HL-60 (cell line): ENCODE measurements around the gene DACT2.

Source experiments
- DNase-seq, 2 experiments: peaks; one replicate each; pipeline ENCODE4 v3.0.0-alpha.2; 2010 to 2020; ENCODE audit warnings: low read depth in 1 of 2, low spot score in 1 of 2
- H3K27ac ChIP-seq: fragments of 250-450 bp; sonication (Bioruptor Pico); replicated peaks from 2 replicates; pipeline ENCODE4 v1.5.1; 2020; ENCODE audit warnings: mild to moderate bottlenecking, moderate library complexity
- H3K27me3 ChIP-seq: fragments of 250-450 bp; sonication (Bioruptor Pico); 2 replicates; pipeline ENCODE4 v1.5.1; 2021; ENCODE audit warnings: mild to moderate bottlenecking, moderate library complexity; ENCODE audit not compliant: insufficient read depth, poor library complexity, severe bottlenecking
- H3K4me3 ChIP-seq: replicated peaks from 2 replicates; pipeline ENCODE4 v1.5.1; 2011; ENCODE audit warnings: mild to moderate bottlenecking, control low read depth, low read length; ENCODE audit not compliant: insufficient read depth
- GABPA ChIP-seq: IDR thresholded peaks from 2 replicates; pipeline ENCODE4 v1.6.1; 2012; ENCODE audit warnings: low read depth
- POLR2AphosphoS5 ChIP-seq: IDR thresholded peaks from 2 replicates; pipeline ENCODE4 v1.6.1; 2012; ENCODE audit warnings: low read depth
- REST ChIP-seq: IDR thresholded peaks from 2 replicates; pipeline ENCODE4 v1.6.1; 2012; ENCODE audit warnings: low read depth; ENCODE audit not compliant: insufficient replicate concordance
- SPI1 ChIP-seq: IDR thresholded peaks from 2 replicates; pipeline ENCODE4 v1.6.1; 2012; ENCODE audit warnings: low read depth, mild to moderate bottlenecking, borderline replicate concordance
- TF ChIP-seq, protein P1 (sequence below): IDR thresholded peaks from one replicate; pipeline ENCODE4 v1.5.1; 2011; ENCODE audit warnings: low read length, control low read depth, inconsistent platforms; ENCODE audit not compliant: insufficient read depth

The DACT2 gene

GRCh38 chr6:168311410-168312124 is 8.0 kb downstream of the DACT2 start:
- no peak overlapping the region for H3K27ac ChIP-seq
- no peak for DNase-seq

DNA sequence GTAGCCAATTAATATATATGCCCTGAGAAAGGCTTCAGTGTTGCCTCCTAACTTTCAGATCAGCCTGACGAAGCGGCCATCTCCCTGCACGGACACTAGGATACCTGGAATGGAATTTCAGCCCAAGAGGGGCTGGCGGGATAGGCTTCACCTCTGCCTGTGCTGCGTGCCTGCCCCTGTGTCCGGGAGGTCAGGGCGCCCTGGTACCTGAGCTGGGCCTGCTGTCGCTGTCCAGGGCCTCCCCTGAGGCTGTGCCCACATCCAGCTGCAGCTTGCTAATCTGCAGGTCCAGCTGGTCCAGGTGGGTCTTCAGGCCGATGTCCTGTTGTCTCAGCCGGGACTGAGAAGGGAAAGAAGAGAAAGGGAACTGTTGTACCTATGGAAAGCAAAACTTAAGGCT is 8.6 kb downstream of the DACT2 start:
- no peak overlapping the region for H3K4me3 ChIP-seq
- no peak overlapping the region for H3K27ac ChIP-seq
- no peaks in the 10 kb centered on the region for H3K27me3 ChIP-seq
- no peak for DNase-seq
- TF ChIP-seq REST (no peak), POLR2AphosphoS5 (no peak), SPI1 (no peak), GABPA (no peak)
- TF ChIP-seq, protein P1, sequence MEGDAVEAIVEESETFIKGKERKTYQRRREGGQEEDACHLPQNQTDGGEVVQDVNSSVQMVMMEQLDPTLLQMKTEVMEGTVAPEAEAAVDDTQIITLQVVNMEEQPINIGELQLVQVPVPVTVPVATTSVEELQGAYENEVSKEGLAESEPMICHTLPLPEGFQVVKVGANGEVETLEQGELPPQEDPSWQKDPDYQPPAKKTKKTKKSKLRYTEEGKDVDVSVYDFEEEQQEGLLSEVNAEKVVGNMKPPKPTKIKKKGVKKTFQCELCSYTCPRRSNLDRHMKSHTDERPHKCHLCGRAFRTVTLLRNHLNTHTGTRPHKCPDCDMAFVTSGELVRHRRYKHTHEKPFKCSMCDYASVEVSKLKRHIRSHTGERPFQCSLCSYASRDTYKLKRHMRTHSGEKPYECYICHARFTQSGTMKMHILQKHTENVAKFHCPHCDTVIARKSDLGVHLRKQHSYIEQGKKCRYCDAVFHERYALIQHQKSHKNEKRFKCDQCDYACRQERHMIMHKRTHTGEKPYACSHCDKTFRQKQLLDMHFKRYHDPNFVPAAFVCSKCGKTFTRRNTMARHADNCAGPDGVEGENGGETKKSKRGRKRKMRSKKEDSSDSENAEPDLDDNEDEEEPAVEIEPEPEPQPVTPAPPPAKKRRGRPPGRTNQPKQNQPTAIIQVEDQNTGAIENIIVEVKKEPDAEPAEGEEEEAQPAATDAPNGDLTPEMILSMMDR, result no peak

More at GRCh38 chr6:168311410-168312124, 8.0 kb downstream of the DACT2 start:
- H3K27me3 ChIP-seq, result no peaks in the 10 kb centered on the region
- H3K4me3 ChIP-seq, result no peak overlapping the region
- no peak for TF ChIP-seq REST
- TF ChIP-seq, protein P1, result no peak

DNA sequence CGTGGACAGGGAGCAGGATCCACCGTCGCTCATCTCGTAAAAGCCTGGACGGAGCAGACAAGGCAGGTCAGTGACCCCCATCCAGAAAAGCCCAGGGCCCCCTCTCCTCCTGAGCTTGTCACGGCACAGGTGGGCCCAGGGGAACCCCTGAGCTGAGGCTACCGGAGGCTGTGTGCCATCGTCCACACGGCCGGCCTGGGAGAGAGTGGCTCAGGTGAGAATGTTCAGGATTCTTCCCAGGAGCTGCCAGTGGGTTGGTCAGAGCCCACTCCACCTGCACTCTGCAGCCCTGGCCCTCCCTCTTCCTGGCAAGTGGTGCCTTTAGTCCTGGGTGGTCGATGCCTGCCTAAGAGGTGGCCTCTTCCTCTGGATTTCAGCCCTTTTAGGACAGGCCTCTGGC is 9.2 kb downstream of the DACT2 start:
- TF ChIP-seq, protein P1, result no peak
- no peak for TF ChIP-seq REST
- no peak for TF ChIP-seq SPI1
- no peak for TF ChIP-seq POLR2AphosphoS5
- TF ChIP-seq GABPA, result no peak
- Histone ChIP-seq H3K4me3 (no peak overlapping the region), H3K27me3 (no peaks in the 10 kb centered on the region), H3K27ac (no peak overlapping the region)
- no peak for DNase-seq
